Vagina (tissue), 2 donors: Measurements from ENCODE around the gene APBB2.

Experiments
- POLR2A ChIP-seq, 2 donors: fragments of 450-650 bp; IDR thresholded peaks; one replicate each; pipeline ENCODE4 v1.6.1; 2017; ENCODE audit warnings: antibody characterized with exemption in 2 of 2, mild to moderate bottlenecking in 2 of 2, moderate library complexity in 2 of 2
- TF ChIP-seq, protein P1 (sequence below), 3 experiments: fragments of 450-650 bp in 2 of 3; fragments of 200-600 bp in 1 of 3; sonication (generic) in 1 of 3; IDR thresholded peaks; one replicate each; pipeline ENCODE4 v1.5.1; 2017 to 2019; ENCODE audit warnings: antibody characterized with exemption in 3 of 3, mild to moderate bottlenecking in 2 of 3, moderate library complexity in 2 of 3

DNA sequence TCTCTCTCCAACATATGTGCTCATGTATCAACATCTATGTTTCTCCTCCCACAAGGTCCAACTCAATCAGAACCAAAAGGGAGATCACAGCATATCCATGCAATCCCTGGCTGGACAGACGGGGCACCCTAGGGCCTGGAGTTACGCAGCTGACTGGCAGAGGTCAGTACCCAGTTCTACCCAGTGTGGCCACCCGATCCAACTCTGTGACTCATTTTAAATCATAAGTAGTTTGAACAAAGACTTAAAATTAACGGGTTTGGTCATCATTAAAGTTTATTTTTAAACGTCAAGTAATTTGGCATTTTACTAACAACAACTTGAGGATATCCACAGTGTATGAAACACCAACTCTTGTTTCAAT, 59.5 kb downstream of the APBB2 start:
- TF ChIP-seq POLR2A (IDR thresholded peaks at IDR 0.05): no peak
- TF ChIP-seq, protein P1, sequence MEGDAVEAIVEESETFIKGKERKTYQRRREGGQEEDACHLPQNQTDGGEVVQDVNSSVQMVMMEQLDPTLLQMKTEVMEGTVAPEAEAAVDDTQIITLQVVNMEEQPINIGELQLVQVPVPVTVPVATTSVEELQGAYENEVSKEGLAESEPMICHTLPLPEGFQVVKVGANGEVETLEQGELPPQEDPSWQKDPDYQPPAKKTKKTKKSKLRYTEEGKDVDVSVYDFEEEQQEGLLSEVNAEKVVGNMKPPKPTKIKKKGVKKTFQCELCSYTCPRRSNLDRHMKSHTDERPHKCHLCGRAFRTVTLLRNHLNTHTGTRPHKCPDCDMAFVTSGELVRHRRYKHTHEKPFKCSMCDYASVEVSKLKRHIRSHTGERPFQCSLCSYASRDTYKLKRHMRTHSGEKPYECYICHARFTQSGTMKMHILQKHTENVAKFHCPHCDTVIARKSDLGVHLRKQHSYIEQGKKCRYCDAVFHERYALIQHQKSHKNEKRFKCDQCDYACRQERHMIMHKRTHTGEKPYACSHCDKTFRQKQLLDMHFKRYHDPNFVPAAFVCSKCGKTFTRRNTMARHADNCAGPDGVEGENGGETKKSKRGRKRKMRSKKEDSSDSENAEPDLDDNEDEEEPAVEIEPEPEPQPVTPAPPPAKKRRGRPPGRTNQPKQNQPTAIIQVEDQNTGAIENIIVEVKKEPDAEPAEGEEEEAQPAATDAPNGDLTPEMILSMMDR (IDR thresholded peaks at IDR 0.05): no peak
